ENCODE data around the gene RWDD4. TPM values are rescaled to one million over a fixed set of nuclear protein-coding genes. Genes with fewer than 3 reads are reported as not detected.

RWDD4 gene
- total RNA-seq, 1 donor from 2014 or later = 47.1 TPM

GRCh38 chr4:183617075-183617474, 41.9 kb downstream of the RWDD4 start:
- no peak overlapping the region for H2AFZ ChIP-seq (replicated peaks)
- H3K36me3 Mint-ChIP-seq = no peaks in the 10 kb centered on the region
- no peak overlapping the region for H3K9ac ChIP-seq

DNA sequence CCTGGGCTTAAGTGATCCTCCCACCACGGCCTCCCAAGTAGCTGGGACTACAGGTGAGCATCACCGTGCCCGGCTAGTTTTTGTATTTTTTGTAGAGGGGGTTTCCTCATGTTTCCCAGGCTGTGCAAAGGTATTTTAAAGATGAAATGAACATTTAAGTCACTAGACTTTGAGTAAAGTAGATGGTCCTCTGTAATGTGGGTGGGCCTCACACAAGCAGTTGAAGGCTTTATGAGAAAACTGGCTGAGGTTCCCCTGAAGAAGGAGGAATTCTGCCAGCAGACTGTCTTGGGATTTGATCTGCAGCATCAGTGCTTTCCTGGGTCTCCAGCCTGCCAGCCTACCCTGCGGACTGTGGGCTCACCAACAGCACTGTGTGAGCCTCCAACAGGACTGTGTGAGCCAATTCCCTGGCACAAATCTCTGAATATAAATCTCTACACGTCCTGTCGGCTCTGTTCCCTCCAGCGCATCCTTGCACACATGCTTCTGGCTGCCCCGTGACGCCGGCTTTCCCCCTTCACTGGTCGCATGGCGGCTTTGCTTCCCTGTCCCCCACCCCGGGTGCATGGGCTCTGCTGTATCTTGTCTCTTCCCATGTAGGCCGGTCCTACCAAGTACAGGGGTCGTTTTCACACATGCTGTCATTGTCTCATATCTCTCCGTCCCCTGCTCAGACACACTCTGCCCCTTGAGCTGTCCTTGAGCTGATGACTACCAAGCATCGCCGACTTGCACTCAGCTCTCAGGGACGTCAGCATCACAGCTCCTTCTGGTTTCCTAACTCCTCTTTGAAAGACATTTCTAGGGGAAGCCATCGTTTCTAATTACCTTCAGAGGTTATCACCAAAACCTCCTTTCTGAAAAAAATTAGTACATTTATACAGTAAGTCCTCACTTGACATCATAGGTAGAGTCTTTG, 46.4 kb downstream of the RWDD4 start:
- Mint-ChIP-seq H3K27me3 (ENCODE audit: insufficient read depth, low read depth) (no peaks in the 10 kb centered on the region), H3K27ac (no peak overlapping the region), H3K4me1 (peaks cover 6% of the 10 kb centered on the region), H3K9me3 (no peaks in the 10 kb centered on the region), H3K4me3 (no peak overlapping the region), H3K36me3 (no peaks in the 10 kb centered on the region)
- Histone ChIP-seq H4K20me1 (ENCODE audit: low read depth) (no peaks in the 10 kb centered on the region), H3K79me2 (ENCODE audit: low read depth) (no peaks in the 10 kb centered on the region), H3K4me2 (no peak overlapping the region), H3K27ac (no peak overlapping the region), H3K36me3 (no peaks in the 10 kb centered on the region), H3K4me3 (no peak overlapping the region), H3K4me1 (no peaks in the 10 kb centered on the region), H3K27me3 (no peaks in the 10 kb centered on the region), H3K9me3 (ENCODE audit: low read depth) (no peaks in the 10 kb centered on the region), H3F3A (ENCODE audit: low read depth) (no peaks in the 10 kb centered on the region), H2AFZ (replicated peaks) (no peak overlapping the region), H3K9ac (no peak overlapping the region)
- no peak for TF ChIP-seq EZH2phosphoT487 (IDR thresholded peaks at IDR 0.05)
- no peak for TF ChIP-seq CTCF (IDR thresholded peaks at IDR 0.05)
- no peak for TF ChIP-seq EZH2 (IDR thresholded peaks at IDR 0.05)
- no peak for DNase-seq (ENCODE audit: low spot score)

More at GRCh38 chr4:183617075-183617474, 41.9 kb downstream of the RWDD4 start:
- Histone ChIP-seq H3K79me2 (ENCODE audit: low read depth) (no peaks in the 10 kb centered on the region), H3K4me1 (peaks cover 11% of the 10 kb centered on the region), H3K27me3 (no peaks in the 10 kb centered on the region), H3K27ac (no peak overlapping the region), H3K4me3 (no peak overlapping the region), H3K9me3 (ENCODE audit: low read depth) (no peaks in the 10 kb centered on the region), H4K20me1 (ENCODE audit: low read depth) (no peaks in the 10 kb centered on the region), H3F3A (ENCODE audit: low read depth) (peaks cover 8% of the 10 kb centered on the region), H3K4me2 (no peak overlapping the region), H3K36me3 (no peaks in the 10 kb centered on the region)
- no peaks in the 10 kb centered on the region for H3K27me3 Mint-ChIP-seq (ENCODE audit: insufficient read depth, low read depth)
- TF ChIP-seq EZH2 (IDR thresholded peaks at IDR 0.05) = no peak
- TF ChIP-seq CTCF (IDR thresholded peaks at IDR 0.05) = no peak
- TF ChIP-seq EZH2phosphoT487 (IDR thresholded peaks at IDR 0.05) = no peak
- peaks cover 10% of the 10 kb centered on the region for H3K4me1 Mint-ChIP-seq
- H3K4me3 Mint-ChIP-seq = no peak overlapping the region
- no peak overlapping the region for H3K27ac Mint-ChIP-seq
- H3K9me3 Mint-ChIP-seq = no peaks in the 10 kb centered on the region
- DNase-seq (ENCODE audit: low spot score) = no peak

- Mint-ChIP-seq H3K9me3 (no peaks in the 10 kb centered on the region), H3K27me3 (ENCODE audit: insufficient read depth, low read depth) (no peaks in the 10 kb centered on the region), H3K4me3 (no peak overlapping the region), H3K36me3 (no peaks in the 10 kb centered on the region), H3K27ac (no peak overlapping the region), H3K4me1 (peaks cover 6% of the 10 kb centered on the region)
- Histone ChIP-seq H3K9me3 (ENCODE audit: low read depth) (no peaks in the 10 kb centered on the region), H4K20me1 (ENCODE audit: low read depth) (no peaks in the 10 kb centered on the region), H3K4me3 (no peak overlapping the region), H3K79me2 (ENCODE audit: low read depth) (no peaks in the 10 kb centered on the region), H3F3A (ENCODE audit: low read depth) (no peaks in the 10 kb centered on the region), H3K36me3 (no peaks in the 10 kb centered on the region), H3K4me2 (no peak overlapping the region), H3K27ac (no peak overlapping the region), H3K27me3 (no peaks in the 10 kb centered on the region), H2AFZ (replicated peaks) (no peak overlapping the region), H3K9ac (no peak overlapping the region), H3K4me1 (no peaks in the 10 kb centered on the region)
- TF ChIP-seq EZH2 (IDR thresholded peaks at IDR 0.05) = no peak
- TF ChIP-seq CTCF (IDR thresholded peaks at IDR 0.05) = no peak
- no peak for DNase-seq (ENCODE audit: low spot score)
These were observed 47.7 kb downstream of the RWDD4 start for GRCh38 chr4:183611210-183611830.

All from neural progenitor cell (in vitro differentiated cells).